ENCODE data around the gene LTBP2.
A peak's percentile ranks its signal among the peaks of the same experiment; 100 is the strongest.

Gene LTBP2

GRCh38 chr14:74610866-74611649 is 979 bp downstream of the LTBP2 start:
- DNase-seq, result no peak

GRCh38 chr14:74610199-74610865 is 1.7 kb downstream of the LTBP2 start:
- DNase-seq, result no peak

GRCh38 chr14:74609721-74610120 is 2.3 kb downstream of the LTBP2 start:
- DNase-seq, result no peak

GRCh38 chr14:74608959-74609611 is 3.0 kb downstream of the LTBP2 start:
- peak; percentile 40 for DNase-seq

- DNase-seq, result no peak
Observed at GRCh38 chr14:74606727-74607126, 5.3 kb downstream of the LTBP2 start.

GRCh38 chr14:74605531-74606223 is 6.4 kb downstream of the LTBP2 start:
- DNase-seq, result no peak

GRCh38 chr14:74604911-74605310 is 7.1 kb downstream of the LTBP2 start:
- DNase-seq, result no peak

- no peak for DNase-seq
Observed at GRCh38 chr14:74604157-74604556, 7.9 kb downstream of the LTBP2 start.

- DNase-seq, result no peak
Observed at GRCh38 chr14:74601982-74602381, 10.1 kb downstream of the LTBP2 start.

GRCh38 chr14:74599946-74600345 is 12.1 kb downstream of the LTBP2 start:
- no peak for DNase-seq

- DNase-seq, result no peak
Observed at GRCh38 chr14:74599321-74599761, 12.7 kb downstream of the LTBP2 start.

GRCh38 chr14:74596741-74597450 is 15.1 kb downstream of the LTBP2 start:
- DNase-seq, result no peak

- DNase-seq, result no peak
Observed at GRCh38 chr14:74595006-74595735, 16.9 kb downstream of the LTBP2 start.

- no peak for DNase-seq
Observed at GRCh38 chr14:74594606-74595005, 17.4 kb downstream of the LTBP2 start.

- no peak for DNase-seq
Observed at GRCh38 chr14:74594029-74594428, 18.0 kb downstream of the LTBP2 start.

- DNase-seq, result no peak
Observed at GRCh38 chr14:74593241-74593953, 18.6 kb downstream of the LTBP2 start.

GRCh38 chr14:74592476-74593201 is 19.4 kb downstream of the LTBP2 start:
- no peak for DNase-seq

- no peak for DNase-seq
Observed at GRCh38 chr14:74591899-74592298, 20.1 kb downstream of the LTBP2 start.

- DNase-seq, result no peak
Observed at GRCh38 chr14:74591394-74591793, 20.6 kb downstream of the LTBP2 start.

- DNase-seq, result no peak
Observed at GRCh38 chr14:74589291-74589879, 22.7 kb downstream of the LTBP2 start.
